ENCODE data around the gene ADGRB2.

DNA sequence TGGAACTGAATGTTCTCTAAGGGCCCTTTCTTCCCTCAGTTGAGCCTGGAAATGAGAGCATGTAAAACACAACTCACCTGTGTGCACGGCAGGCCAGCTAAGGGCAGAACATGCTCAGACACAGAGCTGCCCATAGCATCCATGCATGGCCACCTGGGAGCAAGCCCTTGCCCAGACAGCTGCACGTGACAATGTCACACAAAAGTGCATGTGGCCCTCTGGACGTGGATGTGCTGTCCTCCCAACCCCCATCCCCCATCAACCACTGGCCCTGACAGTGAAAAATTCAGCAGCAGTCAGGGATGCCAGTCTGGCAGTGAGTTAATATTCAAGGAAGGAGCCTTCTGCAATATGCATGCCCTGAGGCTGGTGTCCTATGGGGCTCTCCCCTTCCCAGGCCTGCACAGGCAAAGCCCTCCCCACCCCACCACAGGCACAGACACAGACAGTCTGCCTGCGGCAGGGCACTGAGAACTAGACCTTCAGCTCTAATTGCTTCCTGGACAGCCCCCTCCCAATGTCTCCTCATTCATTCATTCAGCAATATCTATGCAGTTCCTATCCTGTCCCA, 45.7 kb downstream of the ADGRB2 start:
- TF ChIP-seq, protein P1, sequence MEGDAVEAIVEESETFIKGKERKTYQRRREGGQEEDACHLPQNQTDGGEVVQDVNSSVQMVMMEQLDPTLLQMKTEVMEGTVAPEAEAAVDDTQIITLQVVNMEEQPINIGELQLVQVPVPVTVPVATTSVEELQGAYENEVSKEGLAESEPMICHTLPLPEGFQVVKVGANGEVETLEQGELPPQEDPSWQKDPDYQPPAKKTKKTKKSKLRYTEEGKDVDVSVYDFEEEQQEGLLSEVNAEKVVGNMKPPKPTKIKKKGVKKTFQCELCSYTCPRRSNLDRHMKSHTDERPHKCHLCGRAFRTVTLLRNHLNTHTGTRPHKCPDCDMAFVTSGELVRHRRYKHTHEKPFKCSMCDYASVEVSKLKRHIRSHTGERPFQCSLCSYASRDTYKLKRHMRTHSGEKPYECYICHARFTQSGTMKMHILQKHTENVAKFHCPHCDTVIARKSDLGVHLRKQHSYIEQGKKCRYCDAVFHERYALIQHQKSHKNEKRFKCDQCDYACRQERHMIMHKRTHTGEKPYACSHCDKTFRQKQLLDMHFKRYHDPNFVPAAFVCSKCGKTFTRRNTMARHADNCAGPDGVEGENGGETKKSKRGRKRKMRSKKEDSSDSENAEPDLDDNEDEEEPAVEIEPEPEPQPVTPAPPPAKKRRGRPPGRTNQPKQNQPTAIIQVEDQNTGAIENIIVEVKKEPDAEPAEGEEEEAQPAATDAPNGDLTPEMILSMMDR (IDR thresholded peaks at IDR 0.05): no peak
- TF ChIP-seq POLR2AphosphoS5 (IDR thresholded peaks at IDR 0.05): no peak
- TF ChIP-seq EP300 (IDR thresholded peaks at IDR 0.05): no peak
- TF ChIP-seq POLR2A (IDR thresholded peaks at IDR 0.05): no peak

Data from suprapubic skin (tissue), 4 donors.